ENCODE measurements around the gene NIPSNAP2. TPM values are rescaled to one million over a fixed set of nuclear protein-coding genes. Genes with fewer than 3 reads are reported as not detected.
"Not testable (repeated sequence)": the region's sequence is repeated elsewhere in the genome, so short reads cannot be mapped to it uniquely, and the experiment has no call there.

The NIPSNAP2 gene
- total RNA-seq, 2 experiments from 2014 or later: 40.7 to 45.9 TPM

- Mint-ChIP-seq H3K9me3 (no peaks in the 10 kb centered on the region), H3K4me3 (peak within 1 kb of the TSS; percentile 94), H3K4me1 (ENCODE audit: low read depth) (peaks cover 26% of the 10 kb centered on the region), H3K36me3 (ENCODE audit: low read depth) (peaks cover 26% of the 10 kb centered on the region), H3K27me3 (no peaks in the 10 kb centered on the region), H3K27ac (peak within 1 kb of the TSS; percentile 92)
- Histone ChIP-seq H3K27ac (ENCODE audit: low read depth in 1 of 2, low read length in 2 of 2) (peak within 1 kb of the TSS; percentile 76 to 89), H3K4me1 (ENCODE audit: insufficient read depth, low read length) (peaks cover 13% of the 10 kb centered on the region), H3K4me3 (ENCODE audit: low read length) (peak within 1 kb of the TSS; percentile 96), H3K9me3 (ENCODE audit: control insufficient read depth in 1 of 2, insufficient read depth in 1 of 2, low read length in 2 of 2) (no peaks in the 10 kb centered on the region), H3K27me3 (ENCODE audit: control insufficient read depth in 1 of 2, insufficient read depth in 2 of 2, low read length in 2 of 2) (no peaks in the 10 kb centered on the region), H3K36me3 (ENCODE audit: insufficient read depth, low read length) (peaks cover 8% of the 10 kb centered on the region)
- CTCF ChIA-PET: interaction anchor here (0.7 kb wide), 1 partner anchor 357 kb away, joined by 3 read pairs; no protein-coding TSS in a partner anchor
- intact Hi-C loops (cut with DNase I, micrococcal nuclease): loop anchor here (1.0 to 5.0 kb wide), 6 partner anchors 10 to 584 kb away; partner anchors contain the start of genes LANCL2 (in 2 of the 2), CCT6A (in 1 of the 2), NIPSNAP2 (in 1 of the 2) and PSPH (in 1 of the 2)
- DNase-seq (peak; percentile 82 to 97 (median 91)), ATAC-seq (ENCODE audit: poor library complexity) (peak; percentile 99)
- POLR2A ChIA-PET: interaction anchor here (1.1 to 1.4 kb wide), 2 partner anchors 12 to 586 kb away, joined by 3 to 6 read pairs; partner anchors contain the start of gene NIPSNAP2
- TF ChIP-seq CTCF (IDR thresholded peaks at IDR 0.05): no peak
These were observed 12.6 kb upstream of the NIPSNAP2 start, which contains the start of gene MRPS17 for GRCh38 chr7:55951637-55952351. Gene MRPS17, plus strand, starts transcription at chr7:55951877. Its CDS starts 1,319 bp downstream, at chr7:55953196.

- CTCF ChIA-PET; POLR2A ChIA-PET; H3K27me3 ChIP-seq (ENCODE audit: control insufficient read depth in 1 of 2, insufficient read depth in 2 of 2, low read length in 2 of 2); H3K27me3 Mint-ChIP-seq; H3K36me3 ChIP-seq (ENCODE audit: insufficient read depth, low read length); H3K9me3 ChIP-seq (ENCODE audit: control insufficient read depth in 1 of 2, insufficient read depth in 1 of 2, low read length in 2 of 2); ATAC-seq (ENCODE audit: poor library complexity); DNase-seq; H3K9me3 Mint-ChIP-seq: not testable (repeated sequence)
- peak overlapping the region; percentile 94 for H3K4me3 Mint-ChIP-seq
- H3K4me3 ChIP-seq (ENCODE audit: low read length): peak overlapping the region; percentile 96
- H3K27ac ChIP-seq (ENCODE audit: low read depth in 1 of 2, low read length in 2 of 2): peak overlapping the region; percentile 76 to 89
- peaks cover 26% of the 10 kb centered on the region for H3K4me1 Mint-ChIP-seq (ENCODE audit: low read depth)
- peak overlapping the region; percentile 92 for H3K27ac Mint-ChIP-seq
- intact Hi-C loops (cut with DNase I, micrococcal nuclease): loop anchor here (1.0 to 5.0 kb wide), 3 partner anchors 9 to 585 kb away; partner anchors contain the start of genes LANCL2 (in 2 of the 2), CCT6A (in 1 of the 2) and PSPH (in 1 of the 2)
- peaks cover 13% of the 10 kb centered on the region for H3K4me1 ChIP-seq (ENCODE audit: insufficient read depth, low read length)
- H3K36me3 Mint-ChIP-seq (ENCODE audit: low read depth): peaks cover 26% of the 10 kb centered on the region
These were observed 12.1 kb upstream of the NIPSNAP2 start for GRCh38 chr7:55952352-55952671.

GRCh38 chr7:55953707-55954475 is 10.5 kb upstream of the NIPSNAP2 start:
- no peak for ATAC-seq (ENCODE audit: poor library complexity)
- peak overlapping the region; percentile 92 for H3K27ac Mint-ChIP-seq
- POLR2A ChIA-PET: no interaction called here

More at GRCh38 chr7:55953707-55954475, 10.5 kb upstream of the NIPSNAP2 start:
- Mint-ChIP-seq H3K9me3 (no peaks in the 10 kb centered on the region), H3K4me1 (ENCODE audit: low read depth) (peaks cover 26% of the 10 kb centered on the region), H3K36me3 (ENCODE audit: low read depth) (peaks cover 26% of the 10 kb centered on the region), H3K27me3 (no peaks in the 10 kb centered on the region), H3K4me3 (peak overlapping the region; percentile 94)
- DNase-seq: no peak
- Histone ChIP-seq H3K27me3 (ENCODE audit: control insufficient read depth in 1 of 2, insufficient read depth in 2 of 2, low read length in 2 of 2) (no peaks in the 10 kb centered on the region), H3K9me3 (ENCODE audit: control insufficient read depth in 1 of 2, insufficient read depth in 1 of 2, low read length in 2 of 2) (no peaks in the 10 kb centered on the region), H3K4me1 (ENCODE audit: insufficient read depth, low read length) (peaks cover 13% of the 10 kb centered on the region), H3K36me3 (ENCODE audit: insufficient read depth, low read length) (peaks cover 8% of the 10 kb centered on the region), H3K4me3 (ENCODE audit: low read length) (no peak overlapping the region), H3K27ac (ENCODE audit: low read depth in 1 of 2, low read length in 2 of 2) (no peak overlapping the region)
- intact Hi-C loops (cut with DNase I, micrococcal nuclease): loop anchor here (5.0 kb wide), 2 partner anchors 98 to 587 kb away; partner anchors contain the start of genes LANCL2 (in 2 of the 2), CCT6A (in 1 of the 2) and PSPH (in 1 of the 2)
- CTCF ChIA-PET: no interaction called here
- TF ChIP-seq CTCF (IDR thresholded peaks at IDR 0.05): no peak
